ENCODE measurements around the gene SREBF1. TPM values are rescaled to one million over a fixed set of nuclear protein-coding genes. Genes with fewer than 3 reads are reported as not detected.

Gene SREBF1
- total RNA-seq, 1 experiment from 2014 or later, result 104 TPM

- Mint-ChIP-seq H3K4me1 (ENCODE audit: low read depth, unreplicated experiment) (peaks cover 10% of the 10 kb centered on the region), H3K36me3 (ENCODE audit: insufficient read depth, unreplicated experiment) (peaks cover 4% of the 10 kb centered on the region), H3K9me3 (ENCODE audit: low read depth, unreplicated experiment) (no peaks in the 10 kb centered on the region), H3K27me3 (ENCODE audit: unreplicated experiment) (no peaks in the 10 kb centered on the region), H3K4me3 (ENCODE audit: low read depth, unreplicated experiment) (no peak overlapping the region), H3K27ac (ENCODE audit: unreplicated experiment) (no peak overlapping the region)
- intact Hi-C loops (cut with micrococcal nuclease; ENCODE audit: unreplicated experiment), result no loop called here
- TF ChIP-seq CTCF (IDR thresholded peaks at IDR 0.05; ENCODE audit: unreplicated experiment), result no peak
- no peak for DNase-seq
- CTCF ChIA-PET, result no interaction called here
- no TSS peak for BruUV-seq (replicated peaks)
These were observed 62.5 kb downstream of the SREBF1 start for GRCh38 chr17:17774009-17774881.

GRCh38 chr17:17772231-17772630 lies 64.6 kb downstream of the SREBF1 start:
- CTCF ChIA-PET, result no interaction called here
- Mint-ChIP-seq H3K27me3 (ENCODE audit: unreplicated experiment) (no peaks in the 10 kb centered on the region), H3K27ac (ENCODE audit: unreplicated experiment) (no peak overlapping the region)

GRCh38 chr17:17771498-17772201 lies 65.1 kb downstream of the SREBF1 start:
- H3K27me3 Mint-ChIP-seq (ENCODE audit: unreplicated experiment), result no peaks in the 10 kb centered on the region
- CTCF ChIA-PET, result no interaction called here
- H3K4me1 Mint-ChIP-seq (ENCODE audit: low read depth, unreplicated experiment), result peaks cover 10% of the 10 kb centered on the region
- no peak overlapping the region for H3K27ac Mint-ChIP-seq (ENCODE audit: unreplicated experiment)
- no peaks in the 10 kb centered on the region for H3K9me3 Mint-ChIP-seq (ENCODE audit: low read depth, unreplicated experiment)
- H3K36me3 Mint-ChIP-seq (ENCODE audit: insufficient read depth, unreplicated experiment), result peaks cover 4% of the 10 kb centered on the region
- no peak overlapping the region for H3K4me3 Mint-ChIP-seq (ENCODE audit: low read depth, unreplicated experiment)
- BruUV-seq (replicated peaks), result no TSS peak
- intact Hi-C loops (cut with micrococcal nuclease; ENCODE audit: unreplicated experiment), result no loop called here
- DNase-seq, result no peak
- TF ChIP-seq CTCF (IDR thresholded peaks at IDR 0.05; ENCODE audit: unreplicated experiment), result no peak

More at GRCh38 chr17:17772231-17772630, 64.6 kb downstream of the SREBF1 start:
- BruUV-seq (replicated peaks), result no TSS peak
- intact Hi-C loops (cut with micrococcal nuclease; ENCODE audit: unreplicated experiment), result no loop called here
- Mint-ChIP-seq H3K36me3 (ENCODE audit: insufficient read depth, unreplicated experiment) (peaks cover 4% of the 10 kb centered on the region), H3K4me1 (ENCODE audit: low read depth, unreplicated experiment) (peaks cover 10% of the 10 kb centered on the region), H3K4me3 (ENCODE audit: low read depth, unreplicated experiment) (no peak overlapping the region), H3K9me3 (ENCODE audit: low read depth, unreplicated experiment) (no peaks in the 10 kb centered on the region)
- no peak for TF ChIP-seq CTCF (IDR thresholded peaks at IDR 0.05; ENCODE audit: unreplicated experiment)
- no peak for DNase-seq

GRCh38 chr17:17770632-17771044 lies 66.1 kb downstream of the SREBF1 start:
- no peak overlapping the region for H3K27ac Mint-ChIP-seq (ENCODE audit: unreplicated experiment)
- peaks cover 10% of the 10 kb centered on the region for H3K4me1 Mint-ChIP-seq (ENCODE audit: low read depth, unreplicated experiment)
- peaks cover 4% of the 10 kb centered on the region for H3K36me3 Mint-ChIP-seq (ENCODE audit: insufficient read depth, unreplicated experiment)
- BruUV-seq (replicated peaks), result no TSS peak
- H3K27me3 Mint-ChIP-seq (ENCODE audit: unreplicated experiment), result no peaks in the 10 kb centered on the region
- H3K9me3 Mint-ChIP-seq (ENCODE audit: low read depth, unreplicated experiment), result no peaks in the 10 kb centered on the region
- intact Hi-C loops (cut with micrococcal nuclease; ENCODE audit: unreplicated experiment), result no loop called here
- CTCF ChIA-PET, result no interaction called here
- DNase-seq, result no peak
- no peak overlapping the region for H3K4me3 Mint-ChIP-seq (ENCODE audit: low read depth, unreplicated experiment)
- TF ChIP-seq CTCF (IDR thresholded peaks at IDR 0.05; ENCODE audit: unreplicated experiment), result no peak
